ENCODE measurements around the gene ZMYND8.
A peak's percentile ranks its signal among the peaks of the same experiment; 100 is the strongest.

The ZMYND8 gene

DNA sequence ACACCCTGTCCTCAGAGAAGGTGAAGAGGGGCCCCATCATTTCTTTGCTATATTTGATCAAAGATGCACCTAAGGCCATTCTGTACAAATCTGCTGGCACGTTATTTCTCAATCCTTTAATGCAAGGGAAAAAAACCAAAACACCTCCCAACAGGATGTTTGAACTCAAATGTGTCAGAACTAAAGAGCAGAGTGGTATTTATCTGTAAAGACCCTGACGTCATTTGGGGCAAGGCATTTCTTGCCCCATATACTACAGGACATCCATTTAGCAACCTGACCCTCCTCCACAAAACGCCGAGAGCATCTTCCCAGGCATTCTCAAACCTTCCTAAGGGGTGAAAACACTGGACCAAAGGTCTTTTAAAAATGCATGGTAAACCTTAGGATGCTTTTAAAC lies 50.8 kb downstream of the ZMYND8 start (continued):
- TF ChIP-seq, protein P1, sequence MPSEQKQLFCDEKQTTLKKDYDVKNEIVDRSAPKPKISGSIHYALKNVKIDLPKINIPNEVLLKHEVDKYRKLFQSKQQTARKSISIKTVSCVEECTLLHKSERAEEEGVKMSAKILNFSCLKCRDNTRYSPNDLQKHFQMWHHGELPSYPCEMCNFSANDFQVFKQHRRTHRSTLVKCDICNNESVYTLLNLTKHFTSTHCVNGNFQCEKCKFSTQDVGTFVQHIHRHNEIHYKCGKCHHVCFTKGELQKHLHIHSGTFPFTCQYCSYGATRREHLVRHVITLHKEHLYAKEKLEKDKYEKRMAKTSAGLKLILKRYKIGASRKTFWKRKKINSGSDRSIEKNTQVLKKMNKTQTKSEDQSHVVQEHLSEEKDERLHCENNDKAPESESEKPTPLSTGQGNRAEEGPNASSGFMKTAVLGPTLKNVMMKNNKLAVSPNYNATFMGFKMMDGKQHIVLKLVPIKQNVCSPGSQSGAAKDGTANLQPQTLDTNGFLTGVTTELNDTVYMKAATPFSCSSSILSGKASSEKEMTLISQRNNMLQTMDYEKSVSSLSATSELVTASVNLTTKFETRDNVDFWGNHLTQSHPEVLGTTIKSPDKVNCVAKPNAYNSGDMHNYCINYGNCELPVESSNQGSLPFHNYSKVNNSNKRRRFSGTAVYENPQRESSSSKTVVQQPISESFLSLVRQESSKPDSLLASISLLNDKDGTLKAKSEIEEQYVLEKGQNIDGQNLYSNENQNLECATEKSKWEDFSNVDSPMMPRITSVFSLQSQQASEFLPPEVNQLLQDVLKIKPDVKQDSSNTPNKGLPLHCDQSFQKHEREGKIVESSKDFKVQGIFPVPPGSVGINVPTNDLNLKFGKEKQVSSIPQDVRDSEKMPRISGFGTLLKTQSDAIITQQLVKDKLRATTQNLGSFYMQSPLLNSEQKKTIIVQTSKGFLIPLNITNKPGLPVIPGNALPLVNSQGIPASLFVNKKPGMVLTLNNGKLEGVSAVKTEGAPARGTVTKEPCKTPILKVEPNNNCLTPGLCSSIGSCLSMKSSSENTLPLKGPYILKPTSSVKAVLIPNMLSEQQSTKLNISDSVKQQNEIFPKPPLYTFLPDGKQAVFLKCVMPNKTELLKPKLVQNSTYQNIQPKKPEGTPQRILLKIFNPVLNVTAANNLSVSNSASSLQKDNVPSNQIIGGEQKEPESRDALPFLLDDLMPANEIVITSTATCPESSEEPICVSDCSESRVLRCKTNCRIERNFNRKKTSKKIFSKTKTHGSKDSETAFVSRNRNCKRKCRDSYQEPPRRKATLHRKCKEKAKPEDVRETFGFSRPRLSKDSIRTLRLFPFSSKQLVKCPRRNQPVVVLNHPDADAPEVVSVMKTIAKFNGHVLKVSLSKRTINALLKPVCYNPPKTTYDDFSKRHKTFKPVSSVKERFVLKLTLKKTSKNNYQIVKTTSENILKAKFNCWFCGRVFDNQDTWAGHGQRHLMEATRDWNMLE (tag by site-specific recombination; conservative IDR thresholded peaks at IDR 0.05; ENCODE audit: low read depth) = no peak
- TF ChIP-seq REST (tag by site-specific recombination; IDR thresholded peaks at IDR 0.05) = no peak
- TF ChIP-seq INSM2 (tag by site-specific recombination; IDR thresholded peaks at IDR 0.05) = no peak

GRCh38 chr20:47304287-47304686 lies 52.2 kb downstream of the ZMYND8 start:
- no peaks in the 10 kb centered on the region for H3K9me3 ChIP-seq (ENCODE audit: control insufficient read depth, insufficient read depth, low read depth, low read length)
- H3K4me3 ChIP-seq (ENCODE audit: low read depth, low read length) = no peak overlapping the region
- ChIA-PET POLR2A (no interaction called here), CTCF (interaction anchor here (0.6 to 2.9 kb wide), 3 partner anchors 31 to 79 kb away, joined by 3 to 16 read pairs (median 3); no protein-coding TSS in a partner anchor)
- no peaks in the 10 kb centered on the region; the same call in 1 of the 2 replicates for H3K4me1 ChIP-seq (ENCODE audit: control insufficient read depth, insufficient read depth, low read length)
- peak overlapping the region; percentile 39; the same call in 1 of the 2 replicates for H3K27ac ChIP-seq (ENCODE audit: extremely low read depth, low read depth, low read length)
- H3K36me3 ChIP-seq (ENCODE audit: control insufficient read depth in 2 of 2, insufficient read depth in 1 of 2, low read length in 2 of 2) = peaks cover 17 to 72% of the 10 kb centered on the region in 2 experiments; a peak in 2 of 3 replicates
- TF ChIP-seq ZNF610 (tag by site-specific recombination; IDR thresholded peaks at IDR 0.05; ENCODE audit: borderline replicate concordance) (no peak), KLF17 (tag by site-specific recombination; IDR thresholded peaks at IDR 0.05) (no peak), ZBTB7A (tag by site-specific recombination; IDR thresholded peaks at IDR 0.05; ENCODE audit: low read depth) (no peak), ZNF670 (tag by site-specific recombination; IDR thresholded peaks at IDR 0.05; ENCODE audit: low read depth) (no peak), ZBTB1 (tag by site-specific recombination; IDR thresholded peaks at IDR 0.05) (no peak), HIC1 (tag by site-specific recombination; IDR thresholded peaks at IDR 0.05) (no peak), ZBTB48 (tag by site-specific recombination; IDR thresholded peaks at IDR 0.05) (no peak), ZNF221 (tag by site-specific recombination; IDR thresholded peaks at IDR 0.05; ENCODE audit: borderline replicate concordance) (no peak)

All from HEK293 (cell line).